Measurements from ENCODE around the gene C4BPA.
A peak's percentile ranks its signal among the peaks of the same experiment; 100 is the strongest.

Gene C4BPA

GRCh38 chr1:207077470-207078377, 26.3 kb upstream of the C4BPA start:
- peak; percentile 31 for DNase-seq

- DNase-seq: no peak
Observed at GRCh38 chr1:207078578-207079132, 25.4 kb upstream of the C4BPA start.

GRCh38 chr1:207079706-207080241, 24.3 kb upstream of the C4BPA start:
- DNase-seq: no peak

GRCh38 chr1:207081088-207081487, 22.9 kb upstream of the C4BPA start:
- DNase-seq: no peak

DNA sequence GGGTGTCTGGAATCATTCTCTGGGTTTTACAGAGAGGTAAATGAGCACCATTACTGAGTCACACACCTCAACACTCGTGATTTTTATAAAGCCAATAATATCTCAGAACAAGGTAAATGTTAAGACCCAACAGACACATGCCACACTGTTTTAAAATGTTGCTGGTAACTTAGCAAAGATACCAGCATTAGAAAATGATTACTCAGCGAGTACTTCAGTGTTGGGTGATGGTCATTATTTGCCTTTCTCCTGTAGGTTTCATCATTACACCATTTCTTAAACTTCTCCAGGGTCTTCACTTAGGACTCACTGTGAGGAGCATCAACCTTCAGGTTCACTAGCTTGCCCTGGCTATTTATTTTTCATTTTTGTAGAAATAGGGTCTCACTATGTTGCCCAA, 22.2 kb upstream of the C4BPA start:
- no peak for DNase-seq

DNA sequence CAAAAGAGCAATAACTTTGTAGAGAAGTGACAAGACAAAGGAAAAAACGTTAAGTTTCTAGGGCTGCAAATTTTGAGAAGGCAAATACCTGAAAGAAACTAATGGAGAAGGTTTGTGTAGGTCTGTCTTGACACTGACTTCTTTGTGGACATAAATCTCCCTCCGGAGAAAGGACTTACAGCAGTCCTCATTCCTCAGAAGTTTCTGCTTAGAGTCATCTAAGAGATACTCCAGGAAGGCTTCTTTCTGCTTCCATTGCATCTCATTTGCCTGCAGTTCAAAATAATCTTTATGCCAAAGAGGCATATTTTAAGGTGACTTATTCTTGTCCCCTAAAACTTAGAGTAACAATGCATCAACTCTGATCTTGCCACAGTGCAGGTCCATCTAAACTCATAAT, 19.8 kb upstream of the C4BPA start:
- no peak for DNase-seq

GRCh38 chr1:207084701-207085180, 19.3 kb upstream of the C4BPA start:
- DNase-seq: peak; percentile 5

- DNase-seq: no peak
Observed at GRCh38 chr1:207085887-207086286, 18.1 kb upstream of the C4BPA start.

DNA sequence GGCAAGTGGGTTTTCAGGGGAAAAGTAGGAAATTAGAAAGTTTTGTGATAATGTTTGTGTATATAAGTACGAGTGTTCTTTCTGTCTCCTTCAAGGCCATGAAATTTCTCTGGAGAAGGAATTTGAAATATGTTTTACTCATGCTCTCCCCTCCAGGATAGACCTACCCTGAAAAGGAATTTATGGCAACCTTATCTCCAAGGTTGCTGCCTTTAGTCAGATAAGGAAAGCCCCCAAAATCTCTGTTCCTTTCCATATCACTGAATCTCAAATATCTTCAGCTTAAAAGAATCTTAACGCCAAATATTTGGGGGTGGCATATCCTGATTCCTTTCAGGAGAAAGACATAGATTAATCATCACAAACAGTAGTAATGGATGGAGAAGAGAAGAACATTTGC, 15.9 kb upstream of the C4BPA start:
- DNase-seq: no peak

DNA sequence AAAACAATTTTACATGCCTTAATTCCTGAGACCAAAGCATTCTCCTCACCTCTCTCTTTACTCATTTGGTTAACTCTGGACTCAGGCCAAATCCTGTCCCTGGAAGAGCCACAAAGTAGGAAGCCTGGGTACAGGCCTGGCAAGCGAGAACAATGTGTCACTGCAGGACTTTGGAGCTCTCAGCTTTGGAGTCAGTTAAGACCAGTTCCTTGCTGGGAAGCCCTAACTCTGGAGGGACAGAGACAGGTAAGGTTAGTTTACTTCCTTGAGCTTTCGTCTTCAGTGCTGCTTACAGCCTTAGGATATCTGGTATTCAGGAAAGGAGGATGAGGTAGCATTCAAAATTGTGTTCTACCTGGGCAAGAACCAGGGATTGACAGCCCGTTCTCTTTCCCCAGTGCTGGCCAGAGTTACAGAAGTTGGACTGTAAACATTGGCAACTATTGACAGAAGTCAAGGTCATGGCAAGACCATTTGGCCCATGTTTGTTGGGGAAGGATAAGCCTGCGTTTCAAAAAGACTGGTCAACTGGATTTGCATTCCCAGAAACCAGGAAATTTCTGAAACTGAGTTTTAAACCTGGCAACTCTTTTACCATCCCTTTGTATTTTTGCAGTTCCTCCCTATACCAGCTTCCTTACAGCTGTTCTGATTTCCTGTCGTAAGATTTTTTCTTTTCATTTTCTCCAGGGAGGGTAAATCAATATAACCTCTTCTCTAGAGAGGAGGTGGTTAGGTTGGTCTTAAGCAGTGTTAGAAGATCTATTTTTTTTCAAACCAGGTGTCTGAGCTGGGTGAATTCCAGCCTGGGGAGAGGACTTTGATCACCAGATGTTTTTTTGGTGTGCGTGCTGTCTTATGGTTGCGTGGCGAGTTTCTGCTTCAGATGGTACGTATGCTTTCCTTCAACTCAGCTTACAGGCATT, 15.1 kb upstream of the C4BPA start, which contains the start of gene C4BPB:
C4BPB (plus strand) TSS at position 160 of the 926 bp plus-strand sequence; CDS start at position 832, 672 bp downstream.
- no peak for DNase-seq

- no peak for DNase-seq
Observed at GRCh38 chr1:207089627-207090355, 14.2 kb upstream of the C4BPA start.

GRCh38 chr1:207091200-207091908, 12.7 kb upstream of the C4BPA start:
- DNase-seq: no peak

DNA sequence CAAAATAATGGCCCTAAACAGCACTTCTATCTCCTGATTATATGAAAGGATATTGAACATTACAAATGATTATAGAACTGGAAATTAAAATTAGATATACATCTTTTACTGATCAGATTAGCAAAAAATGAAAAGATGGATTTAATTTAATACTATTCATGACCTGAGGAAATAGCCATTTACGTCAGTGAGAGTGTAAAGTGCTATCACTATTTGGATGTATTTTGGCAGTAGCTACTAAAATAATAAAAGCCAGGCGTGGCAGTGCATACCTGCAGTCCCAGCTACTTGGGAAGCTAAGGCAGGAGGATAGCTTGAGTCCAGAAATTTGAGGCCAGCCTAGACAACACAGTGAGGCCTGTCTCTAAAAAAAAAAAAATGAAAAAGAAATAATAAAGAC, 10.1 kb upstream of the C4BPA start:
- no peak for DNase-seq

- DNase-seq: no peak
Observed at GRCh38 chr1:207097871-207098324, 6.1 kb upstream of the C4BPA start.

- no peak for DNase-seq
Observed at GRCh38 chr1:207101720-207102119, 2.3 kb upstream of the C4BPA start.

- DNase-seq: no peak
Observed at GRCh38 chr1:207102146-207102545, 1.9 kb upstream of the C4BPA start.

DNA sequence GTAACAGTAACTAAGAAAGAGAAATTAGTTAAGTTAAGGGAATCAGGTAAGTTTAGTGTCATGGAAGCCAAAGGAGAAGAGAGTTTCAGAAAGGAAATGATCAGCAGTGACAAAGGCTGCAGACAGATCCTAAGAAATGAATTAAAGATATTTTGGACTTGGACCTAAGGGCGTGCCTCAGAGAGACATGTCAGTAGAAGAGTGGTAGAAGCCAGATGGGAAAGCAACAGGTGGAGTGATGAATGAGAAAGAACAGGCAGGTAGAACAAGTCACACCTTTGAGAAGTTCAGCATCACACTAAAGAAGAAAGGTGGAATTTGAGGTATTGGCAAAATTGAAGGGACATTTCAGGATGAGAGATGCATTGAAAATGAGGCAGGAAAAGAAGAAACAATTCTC, 1.4 kb upstream of the C4BPA start:
- DNase-seq: no peak

DNA sequence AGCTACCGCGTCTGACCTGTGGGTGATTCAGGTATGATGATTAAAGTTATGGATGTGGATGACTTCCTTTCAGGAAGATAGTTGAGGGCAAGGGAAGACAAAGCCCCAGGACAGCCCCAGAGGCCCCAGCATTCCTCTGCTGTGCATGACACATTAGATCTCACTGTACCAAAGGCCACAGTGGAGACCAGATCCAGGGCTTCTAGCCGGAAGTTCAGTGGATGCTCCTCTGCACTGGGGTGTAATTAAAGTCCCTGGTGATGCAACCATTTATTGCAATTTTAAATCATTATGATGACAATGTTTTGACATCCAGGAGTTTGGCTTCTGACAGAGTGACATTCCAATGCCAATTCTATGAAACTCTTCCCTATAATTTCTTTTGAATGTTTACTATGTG, 5.0 kb downstream of the C4BPA start:
- no peak for DNase-seq

DNA sequence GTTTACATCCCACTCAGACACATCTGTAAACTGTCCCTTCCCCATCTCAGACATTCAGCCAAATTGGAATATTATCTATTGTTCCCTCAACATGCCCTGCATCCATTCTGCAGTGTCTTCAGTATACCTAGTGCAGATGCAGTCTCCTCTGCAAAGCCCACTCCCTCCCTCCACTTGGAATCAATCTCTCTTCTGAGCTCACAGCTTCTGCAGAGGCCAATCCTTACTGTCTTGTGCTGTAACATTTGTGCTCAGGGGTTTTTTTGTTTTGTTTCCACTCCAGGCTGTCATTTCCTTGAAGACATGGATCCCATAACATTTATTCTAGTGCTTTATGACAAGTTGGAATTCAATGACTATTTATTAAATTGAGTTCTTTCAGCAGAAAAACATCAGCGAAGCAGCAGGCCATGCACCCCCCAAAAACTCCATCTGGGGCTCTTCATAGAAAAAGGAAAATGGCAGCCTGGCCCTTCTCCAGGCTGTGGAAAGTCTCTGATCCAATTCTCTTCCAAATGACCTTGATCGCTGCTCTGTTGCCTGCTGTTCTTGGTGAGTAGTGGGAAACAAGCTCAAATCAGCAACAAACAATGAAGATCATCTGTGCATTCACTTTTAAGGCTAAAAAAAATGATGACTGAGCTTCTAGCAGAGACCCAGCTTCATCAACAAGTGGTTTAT, 8.7 kb downstream of the C4BPA start:
- DNase-seq: no peak

GRCh38 chr1:207115269-207115668, 11.2 kb downstream of the C4BPA start:
- no peak for DNase-seq

DNA sequence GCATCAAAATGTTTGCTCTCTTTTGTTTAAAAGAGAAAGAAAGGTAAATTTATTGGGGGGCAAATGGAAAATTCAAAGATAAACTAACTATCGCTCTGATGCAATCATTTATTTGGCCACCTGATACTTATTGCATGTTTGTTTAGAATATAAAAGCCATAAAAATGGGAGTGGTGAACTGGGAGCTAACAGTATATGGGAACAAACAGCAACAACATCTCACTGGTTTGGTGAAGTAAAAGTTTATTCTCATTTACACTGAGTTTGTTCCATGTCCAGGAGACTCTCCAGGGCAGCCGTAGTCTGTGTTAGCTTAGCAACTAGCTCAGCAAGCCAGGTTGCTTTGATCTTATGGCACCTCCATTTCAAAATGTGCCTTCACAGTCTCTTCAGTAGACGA, 20.4 kb downstream of the C4BPA start:
- DNase-seq: no peak
